Measurements from ENCODE around the gene TMEM238. TPM values are rescaled to one million over a fixed set of nuclear protein-coding genes. Genes with fewer than 3 reads are reported as not detected.

TMEM238 gene
- total and polyA plus RNA-seq, 7 donors: 0.54 to 1.7 (median 0.90) TPM; not detected in 2

DNA sequence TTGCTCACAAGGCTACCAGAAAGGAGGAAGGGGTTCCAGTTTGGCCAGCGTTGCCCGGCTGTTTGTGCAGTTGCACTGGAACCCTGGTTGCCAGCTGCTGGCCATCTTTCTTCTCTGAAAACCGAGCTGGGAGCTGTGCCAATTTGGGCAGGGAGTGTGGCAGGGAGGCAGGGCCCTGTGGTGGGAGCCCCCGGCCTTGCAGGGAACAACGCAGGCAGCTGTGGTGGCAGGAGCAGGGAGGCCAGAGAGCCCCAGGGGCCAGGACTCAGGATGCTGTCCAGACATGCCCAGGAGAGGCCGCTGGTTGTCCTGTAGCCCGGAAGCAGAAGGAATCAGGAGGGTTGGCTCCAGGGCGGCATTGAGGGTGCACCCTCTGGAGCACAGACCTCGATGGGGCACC, 39.6 kb downstream of the TMEM238 start:
- no peak overlapping the region for H3K4me3 ChIP-seq
- no peak overlapping the region for H3K27ac ChIP-seq
- DNase-seq: no peak
- intact Hi-C loops (cut with DNase I): loop anchor here (5.0 kb wide), 2 partner anchors 42 to 57 kb away; no protein-coding TSS in a partner anchor
- H3K4me1 ChIP-seq: peaks cover 0 to 23% (median 17%) of the 10 kb centered on the region in 4 donors
- TF ChIP-seq POLR2A (IDR thresholded peaks at IDR 0.05) (no peak), EP300 (IDR thresholded peaks at IDR 0.05) (no peak), POLR2AphosphoS5 (IDR thresholded peaks at IDR 0.05) (no peak)
- TF ChIP-seq, protein P1, sequence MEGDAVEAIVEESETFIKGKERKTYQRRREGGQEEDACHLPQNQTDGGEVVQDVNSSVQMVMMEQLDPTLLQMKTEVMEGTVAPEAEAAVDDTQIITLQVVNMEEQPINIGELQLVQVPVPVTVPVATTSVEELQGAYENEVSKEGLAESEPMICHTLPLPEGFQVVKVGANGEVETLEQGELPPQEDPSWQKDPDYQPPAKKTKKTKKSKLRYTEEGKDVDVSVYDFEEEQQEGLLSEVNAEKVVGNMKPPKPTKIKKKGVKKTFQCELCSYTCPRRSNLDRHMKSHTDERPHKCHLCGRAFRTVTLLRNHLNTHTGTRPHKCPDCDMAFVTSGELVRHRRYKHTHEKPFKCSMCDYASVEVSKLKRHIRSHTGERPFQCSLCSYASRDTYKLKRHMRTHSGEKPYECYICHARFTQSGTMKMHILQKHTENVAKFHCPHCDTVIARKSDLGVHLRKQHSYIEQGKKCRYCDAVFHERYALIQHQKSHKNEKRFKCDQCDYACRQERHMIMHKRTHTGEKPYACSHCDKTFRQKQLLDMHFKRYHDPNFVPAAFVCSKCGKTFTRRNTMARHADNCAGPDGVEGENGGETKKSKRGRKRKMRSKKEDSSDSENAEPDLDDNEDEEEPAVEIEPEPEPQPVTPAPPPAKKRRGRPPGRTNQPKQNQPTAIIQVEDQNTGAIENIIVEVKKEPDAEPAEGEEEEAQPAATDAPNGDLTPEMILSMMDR (IDR thresholded peaks at IDR 0.05): no peak
- H3K9me3 ChIP-seq: no peaks in the 10 kb centered on the region
- no peaks in the 10 kb centered on the region for H3K27me3 ChIP-seq
- 81 to 86% methylated on average over 9 of the region's 9 CpGs for WGBS, 2 donors
- H3K36me3 ChIP-seq: peaks cover 0 to 39% (median 18%) of the 10 kb centered on the region in 4 donors

GRCh38 chr19:55341595-55342531, 42.2 kb downstream of the TMEM238 start:
- H3K27me3 ChIP-seq: no peaks in the 10 kb centered on the region
- no peaks in the 10 kb centered on the region for H3K9me3 ChIP-seq
- DNase-seq: no peak
- H3K27ac ChIP-seq: no peak overlapping the region
- 90 to 92% methylated on average over 50 of the region's 50 CpGs for whole genome bisulfite sequencing, 2 donors
- H3K36me3 ChIP-seq: peaks cover 0 to 33% (median 17%) of the 10 kb centered on the region in 4 donors
- peak overlapping the region in 2 of 4 donors; percentile 73 to 84 for H3K4me3 ChIP-seq
- no peak for TF ChIP-seq POLR2A (IDR thresholded peaks at IDR 0.05)
- TF ChIP-seq EP300 (IDR thresholded peaks at IDR 0.05): no peak
- no peak for TF ChIP-seq POLR2AphosphoS5 (IDR thresholded peaks at IDR 0.05)
- TF ChIP-seq, protein P1 (IDR thresholded peaks at IDR 0.05): no peak
- H3K4me1 ChIP-seq: peaks cover 0 to 29% (median 23%) of the 10 kb centered on the region in 4 donors
- intact Hi-C loops (cut with DNase I): loop anchor here (2.0 to 5.0 kb wide), 3 partner anchors 40 to 313 kb away; partner anchors contain the start of gene U2AF2

DNA sequence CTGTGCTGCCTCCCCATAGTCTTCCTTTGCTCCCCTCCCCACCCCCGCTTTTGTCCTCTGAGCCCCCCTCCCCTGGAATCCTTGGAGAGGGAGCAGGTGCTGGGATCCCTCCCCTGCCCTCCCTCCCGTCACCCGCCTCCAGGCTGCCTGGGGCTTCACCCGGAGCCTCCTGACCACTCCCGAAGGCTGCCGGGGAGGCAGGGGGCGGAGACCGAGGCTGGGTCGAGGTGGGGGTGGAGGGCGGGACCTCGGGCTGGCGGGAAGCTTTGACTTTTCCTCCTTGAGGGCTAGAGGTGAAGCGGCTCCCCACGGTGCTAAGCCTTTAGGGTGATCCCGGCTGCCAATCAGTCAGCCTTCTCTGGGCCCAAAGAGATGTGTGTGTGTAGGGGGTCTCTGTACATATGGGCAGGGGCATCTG, 42.9 kb downstream of the TMEM238 start:
- peaks cover 0 to 29% (median 23%) of the 10 kb centered on the region in 4 donors for H3K4me1 ChIP-seq
- H3K36me3 ChIP-seq: peaks cover 0 to 26% (median 14%) of the 10 kb centered on the region in 4 donors
- H3K27me3 ChIP-seq: peaks cover 0 to 3% (median 0%) of the 10 kb centered on the region in 3 donors
- 1 to 2% methylated on average over 15 of the region's 15 CpGs for WGBS, 2 donors
- peak in 3 of 4 donors; percentile 8 to 29 (median 23) for TF ChIP-seq POLR2AphosphoS5 (IDR thresholded peaks at IDR 0.05)
- TF ChIP-seq EP300 (IDR thresholded peaks at IDR 0.05): no peak
- TF ChIP-seq POLR2A (IDR thresholded peaks at IDR 0.05): no peak
- DNase-seq: peak; percentile 91
- intact Hi-C loops (cut with DNase I): loop anchor here (2.0 to 5.0 kb wide), 3 partner anchors 39 to 314 kb away; partner anchors contain the start of gene U2AF2
- no peaks in the 10 kb centered on the region for H3K9me3 ChIP-seq
- H3K4me3 ChIP-seq: peak overlapping the region; percentile 55 to 96 (median 78)
- peak overlapping the region; percentile 88 to 97 (median 94) for H3K27ac ChIP-seq

- WGBS, 2 donors: 1 to 2% methylated on average over 24 of the region's 24 CpGs
- Histone ChIP-seq H3K4me3 (peak overlapping the region; percentile 55 to 96 (median 78)), H3K4me1 (peaks cover 0 to 29% (median 23%) of the 10 kb centered on the region in 4 donors), H3K27ac (peak overlapping the region; percentile 88 to 97 (median 94)), H3K27me3 (peaks cover 0 to 4% (median 0%) of the 10 kb centered on the region in 3 donors), H3K9me3 (no peaks in the 10 kb centered on the region), H3K36me3 (peaks cover 0 to 25% (median 14%) of the 10 kb centered on the region in 4 donors)
- DNase-seq: no peak
- intact Hi-C loops (cut with DNase I): loop anchor here (2.0 to 5.0 kb wide), 3 partner anchors 38 to 314 kb away; partner anchors contain the start of gene U2AF2
- TF ChIP-seq, protein P1 (IDR thresholded peaks at IDR 0.05): peak in 1 of 4 experiments; percentile 17
- no peak for TF ChIP-seq POLR2A (IDR thresholded peaks at IDR 0.05)
These were observed 43.3 kb downstream of the TMEM238 start for GRCh38 chr19:55340784-55341147.

Data from sigmoid colon (tissue), 7 donors.